Activated T-cell treated with anti-CD3 and anti-CD28 coated beads, Interleukin-2, amount 50 U/mL, for 72 hours (primary cell): ENCODE results near the gene TMEM86B. TPM values are rescaled to one million over a fixed set of nuclear protein-coding genes. Genes with fewer than 3 reads are reported as not detected.

Experiments used
- ATAC-seq, 2 donors: fragments of 150-1000 bp; cut with Tn5 transposase; replicated peaks in 1 of 2; 2 replicates each; pipeline ENCODE4 v1.10.0; 2021; ENCODE audit warnings: moderate library complexity in 2 of 2, mild to moderate bottlenecking in 1 of 2
- DNase-seq, 2 donors: peaks; one replicate each; pipeline ENCODE4 v3.0.0; 2021 to 2022; ENCODE audit warnings: mixed read lengths in 1 of 2
- H3K27ac Mint-ChIP-seq: one replicate; pipeline ENCODE4 v1.8.0; 2022; ENCODE audit warnings: mild to moderate bottlenecking, moderate library complexity, mixed read lengths
- H3K27me3 Mint-ChIP-seq: one replicate; pipeline ENCODE4 v1.8.0; 2022; ENCODE audit warnings: low read depth, mixed read lengths
- H3K36me3 Mint-ChIP-seq, 2 donors: one replicate each; pipeline ENCODE4 v1.8.0; 2022; ENCODE audit warnings: mixed read lengths in 2 of 2, mild to moderate bottlenecking in 1 of 2; ENCODE audit not compliant: insufficient read depth in 2 of 2
- H3K4me1 Mint-ChIP-seq: one replicate; pipeline ENCODE4 v1.8.0; 2022; ENCODE audit warnings: low read depth, mixed read lengths
- H3K4me3 Mint-ChIP-seq, 2 donors: one replicate each; pipeline ENCODE4 v1.8.0; 2022; ENCODE audit warnings: mild to moderate bottlenecking in 2 of 2, mixed read lengths in 2 of 2, moderate library complexity in 2 of 2
- H3K9me3 Mint-ChIP-seq, 2 donors: one replicate each; pipeline ENCODE4 v1.8.0; 2022; ENCODE audit warnings: mixed read lengths in 2 of 2
- total RNA-seq, 2 donors: library from RNA; stranded (reverse); gene quantifications; one replicate each; pipeline ENCODE4 v1.2.3, GENCODE V29; 2022

TMEM86B gene
- total RNA-seq, 2 donors from 2014 or later = 8.5 to 12.8 TPM

GRCh38 chr19:55244004-55244680 lies 15.6 kb upstream of the TMEM86B start:
- no peak for DNase-seq
- no peak overlapping the region for H3K4me3 Mint-ChIP-seq
- ATAC-seq = no peak
- H3K4me1 Mint-ChIP-seq = peaks cover 11% of the 10 kb centered on the region
- no peaks in the 10 kb centered on the region for H3K9me3 Mint-ChIP-seq
- no peaks in the 10 kb centered on the region for H3K27me3 Mint-ChIP-seq
- peaks cover 6 to 17% of the 10 kb centered on the region in 2 donors for H3K36me3 Mint-ChIP-seq
- no peak overlapping the region for H3K27ac Mint-ChIP-seq

- no peak overlapping the region for H3K4me3 Mint-ChIP-seq
- ATAC-seq (no peak), DNase-seq (no peak)
- no peaks in the 10 kb centered on the region for H3K27me3 Mint-ChIP-seq
- no peaks in the 10 kb centered on the region for H3K9me3 Mint-ChIP-seq
- H3K36me3 Mint-ChIP-seq = peaks cover 6 to 16% of the 10 kb centered on the region in 2 donors
- no peak overlapping the region for H3K27ac Mint-ChIP-seq
- peaks cover 11% of the 10 kb centered on the region for H3K4me1 Mint-ChIP-seq
Observed at GRCh38 chr19:55242517-55242916, 14.0 kb upstream of the TMEM86B start.

GRCh38 chr19:55241935-55242464 lies 13.4 kb upstream of the TMEM86B start:
- Mint-ChIP-seq H3K27ac (no peak overlapping the region), H3K9me3 (no peaks in the 10 kb centered on the region), H3K27me3 (no peaks in the 10 kb centered on the region), H3K4me3 (no peak overlapping the region), H3K36me3 (peaks cover 6 to 20% of the 10 kb centered on the region in 2 donors), H3K4me1 (peaks cover 11% of the 10 kb centered on the region)
- DNase-seq (no peak), ATAC-seq (no peak)

- ATAC-seq = no peak
- no peak for DNase-seq
- H3K4me1 Mint-ChIP-seq = peaks cover 11% of the 10 kb centered on the region
- H3K9me3 Mint-ChIP-seq = no peaks in the 10 kb centered on the region
- no peaks in the 10 kb centered on the region for H3K27me3 Mint-ChIP-seq
- no peak overlapping the region for H3K27ac Mint-ChIP-seq
- H3K36me3 Mint-ChIP-seq = peaks cover 12 to 26% of the 10 kb centered on the region in 2 donors
- H3K4me3 Mint-ChIP-seq = no peak overlapping the region
Observed at GRCh38 chr19:55241143-55241934, 12.8 kb upstream of the TMEM86B start.

GRCh38 chr19:55240713-55241020 lies 12.1 kb upstream of the TMEM86B start:
- Mint-ChIP-seq H3K27me3 (no peaks in the 10 kb centered on the region), H3K4me1 (peaks cover 11% of the 10 kb centered on the region), H3K27ac (no peak overlapping the region), H3K36me3 (peaks cover 13 to 28% of the 10 kb centered on the region in 2 donors), H3K9me3 (no peaks in the 10 kb centered on the region), H3K4me3 (no peak overlapping the region)
- DNase-seq = no peak
- ATAC-seq = no peak

GRCh38 chr19:55239004-55239403 lies 10.4 kb upstream of the TMEM86B start:
- H3K4me1 Mint-ChIP-seq = peaks cover 11% of the 10 kb centered on the region
- peaks cover 19 to 38% of the 10 kb centered on the region in 2 donors for H3K36me3 Mint-ChIP-seq
- no peak for DNase-seq
- no peaks in the 10 kb centered on the region for H3K9me3 Mint-ChIP-seq
- ATAC-seq = no peak
- H3K4me3 Mint-ChIP-seq = no peak overlapping the region
- no peak overlapping the region for H3K27ac Mint-ChIP-seq
- H3K27me3 Mint-ChIP-seq = no peaks in the 10 kb centered on the region

GRCh38 chr19:55238030-55238429 lies 9.5 kb upstream of the TMEM86B start:
- Mint-ChIP-seq H3K9me3 (no peaks in the 10 kb centered on the region), H3K4me1 (peaks cover 6% of the 10 kb centered on the region), H3K36me3 (peaks cover 18 to 37% of the 10 kb centered on the region in 2 donors), H3K4me3 (no peak overlapping the region), H3K27me3 (no peaks in the 10 kb centered on the region), H3K27ac (no peak overlapping the region)
- no peak for ATAC-seq
- no peak for DNase-seq

GRCh38 chr19:55232986-55233385 lies 4.4 kb upstream of the TMEM86B start:
- H3K9me3 Mint-ChIP-seq = no peaks in the 10 kb centered on the region
- ATAC-seq = no peak
- H3K27ac Mint-ChIP-seq = no peak overlapping the region
- H3K36me3 Mint-ChIP-seq = peaks cover 15 to 36% of the 10 kb centered on the region in 2 donors
- no peaks in the 10 kb centered on the region for H3K4me1 Mint-ChIP-seq
- H3K27me3 Mint-ChIP-seq = no peaks in the 10 kb centered on the region
- DNase-seq = no peak
- H3K4me3 Mint-ChIP-seq = no peak overlapping the region

GRCh38 chr19:55232286-55232602 lies 3.7 kb upstream of the TMEM86B start:
- no peaks in the 10 kb centered on the region for H3K4me1 Mint-ChIP-seq
- no peak overlapping the region for H3K27ac Mint-ChIP-seq
- no peak overlapping the region for H3K4me3 Mint-ChIP-seq
- ATAC-seq (no peak), DNase-seq (no peak)
- H3K9me3 Mint-ChIP-seq = no peaks in the 10 kb centered on the region
- H3K36me3 Mint-ChIP-seq = peaks cover 15 to 31% of the 10 kb centered on the region in 2 donors
- H3K27me3 Mint-ChIP-seq = no peaks in the 10 kb centered on the region

- DNase-seq = no peak
- no peak overlapping the region for H3K27ac Mint-ChIP-seq
- peaks cover 12 to 27% of the 10 kb centered on the region in 2 donors for H3K36me3 Mint-ChIP-seq
- ATAC-seq = no peak
- no peaks in the 10 kb centered on the region for H3K4me1 Mint-ChIP-seq
- H3K4me3 Mint-ChIP-seq = no peak overlapping the region
- no peaks in the 10 kb centered on the region for H3K27me3 Mint-ChIP-seq
- no peaks in the 10 kb centered on the region for H3K9me3 Mint-ChIP-seq
Observed at GRCh38 chr19:55231391-55232285, 3.1 kb upstream of the TMEM86B start.

- Mint-ChIP-seq H3K27ac (no peak overlapping the region), H3K4me3 (no peak overlapping the region), H3K4me1 (no peaks in the 10 kb centered on the region), H3K27me3 (no peaks in the 10 kb centered on the region), H3K36me3 (peaks cover 7 to 19% of the 10 kb centered on the region in 2 donors), H3K9me3 (no peaks in the 10 kb centered on the region)
- ATAC-seq (no peak), DNase-seq (no peak)
Observed at GRCh38 chr19:55230780-55231179, 2.2 kb upstream of the TMEM86B start.

- ATAC-seq (no peak), DNase-seq (no peak)
- Mint-ChIP-seq H3K27me3 (no peaks in the 10 kb centered on the region), H3K36me3 (peaks cover 9 to 19% of the 10 kb centered on the region in 2 donors), H3K4me3 (no peak overlapping the region), H3K27ac (no peak overlapping the region), H3K4me1 (no peaks in the 10 kb centered on the region), H3K9me3 (no peaks in the 10 kb centered on the region)
Observed at GRCh38 chr19:55230329-55230728, 1.8 kb upstream of the TMEM86B start.

GRCh38 chr19:55229789-55230182 lies 1.2 kb upstream of the TMEM86B start:
- Mint-ChIP-seq H3K27me3 (no peaks in the 10 kb centered on the region), H3K4me1 (no peaks in the 10 kb centered on the region), H3K36me3 (peaks cover 7 to 14% of the 10 kb centered on the region in 2 donors), H3K9me3 (no peaks in the 10 kb centered on the region), H3K27ac (no peak overlapping the region), H3K4me3 (no peak overlapping the region)
- DNase-seq = no peak
- ATAC-seq = no peak
